HG02798 (cell line): ENCODE data around the gene DLG3.

ENCODE experiments used
- ATAC-seq: cut with Tn5 transposase; IDR thresholded peaks from one replicate; pipeline ENCODE4 v1.9.1; 2021; ENCODE audit warnings: mild to moderate bottlenecking; ENCODE audit not compliant: unreplicated experiment, poor library complexity

The DLG3 gene

GRCh38 chrX:70470850-70471289, 26.2 kb downstream of the DLG3 start:
- ATAC-seq, result peak; percentile 65

GRCh38 chrX:70476166-70476933, 31.7 kb downstream of the DLG3 start:
- no peak for ATAC-seq

- ATAC-seq, result no peak
Observed at GRCh38 chrX:70476934-70477733, 32.5 kb downstream of the DLG3 start.

GRCh38 chrX:70477734-70478075, 33.1 kb downstream of the DLG3 start:
- no peak for ATAC-seq

GRCh38 chrX:70478526-70479245, 34.1 kb downstream of the DLG3 start:
- no peak for ATAC-seq

GRCh38 chrX:70479247-70479921, 34.7 kb downstream of the DLG3 start:
- no peak for ATAC-seq

- ATAC-seq, result no peak
Observed at GRCh38 chrX:70479922-70480659, 35.5 kb downstream of the DLG3 start.

GRCh38 chrX:70480660-70481018, 36.0 kb downstream of the DLG3 start:
- no peak for ATAC-seq

- ATAC-seq, result no peak
Observed at GRCh38 chrX:70481471-70482270, 37.0 kb downstream of the DLG3 start.

- ATAC-seq, result no peak
Observed at GRCh38 chrX:70482300-70482699, 37.7 kb downstream of the DLG3 start.

GRCh38 chrX:70485466-70485865, 40.8 kb downstream of the DLG3 start:
- no peak for ATAC-seq

GRCh38 chrX:70488856-70489255, 44.2 kb downstream of the DLG3 start:
- no peak for ATAC-seq

- no peak for ATAC-seq
Observed at GRCh38 chrX:70494441-70494840, 49.8 kb downstream of the DLG3 start.

GRCh38 chrX:70496491-70496890, 51.9 kb downstream of the DLG3 start:
- no peak for ATAC-seq

- ATAC-seq, result no peak
Observed at GRCh38 chrX:70497026-70497425, 52.4 kb downstream of the DLG3 start.

- no peak for ATAC-seq
Observed at GRCh38 chrX:70498129-70498528, 53.5 kb downstream of the DLG3 start.

- no peak for ATAC-seq
Observed at GRCh38 chrX:70500826-70501225, 56.2 kb downstream of the DLG3 start.

GRCh38 chrX:70504772-70505450, 60.3 kb downstream of the DLG3 start:
- no peak for ATAC-seq

- ATAC-seq, result no peak
Observed at GRCh38 chrX:70505451-70505841, 60.8 kb downstream of the DLG3 start.
